SK-N-SH (cell line): ENCODE results near the gene EML2.

Experiments used
- CHD2 ChIP-seq: fragments of 150-350 bp; IDR thresholded peaks from 2 replicates; pipeline ENCODE4 v1.6.1; 2018; ENCODE audit warnings: low read length; ENCODE audit not compliant: partially characterized antibody
- EZH2phosphoT487 ChIP-seq: fragments of 200-600 bp; sonication (generic); IDR thresholded peaks from 2 replicates; pipeline ENCODE4 v1.6.1; 2017; ENCODE audit warnings: low read depth, mixed run types, mild to moderate bottlenecking, antibody characterized with exemption, moderate library complexity, borderline replicate concordance
- GABPA ChIP-seq: IDR thresholded peaks from 2 replicates; pipeline ENCODE4 v1.4.0; 2012; ENCODE audit warnings: low read depth, mild to moderate bottlenecking
- GATA2 ChIP-seq: sonication (generic); formaldehyde crosslinking; IDR thresholded peaks from 2 replicates; pipeline ENCODE4 v1.5.0; 2020; ENCODE audit warnings: mild to moderate bottlenecking, missing genetic modification reagents
- POLR2AphosphoS5 ChIP-seq: IDR thresholded peaks from 2 replicates; pipeline ENCODE4 v1.6.1; 2012; ENCODE audit warnings: low read depth, low read length
- RAD21 ChIP-seq: IDR thresholded peaks from 2 replicates; pipeline ENCODE4 v1.6.1; 2012; ENCODE audit warnings: mild to moderate bottlenecking, low read length
- TAF1 ChIP-seq: IDR thresholded peaks from 2 replicates; pipeline ENCODE4 v1.6.1; 2012; ENCODE audit warnings: low read depth, mild to moderate bottlenecking, low read length, moderate library complexity, borderline replicate concordance
- YY1 ChIP-seq: IDR thresholded peaks from 2 replicates; pipeline ENCODE4 v1.4.0; 2012; ENCODE audit warnings: low read depth, mild to moderate bottlenecking
- TF ChIP-seq, protein P1 (sequence below): fragments of 200-600 bp; sonication (generic); IDR thresholded peaks from 2 replicates; pipeline ENCODE4 v1.6.1; 2017; ENCODE audit warnings: antibody characterized with exemption, mild to moderate bottlenecking, moderate library complexity
- TF ChIP-seq, protein P2 (sequence below): IDR thresholded peaks from 2 replicates; pipeline ENCODE4 v1.4.0; 2012; ENCODE audit warnings: low read depth, borderline replicate concordance
- TF ChIP-seq, protein P3 (sequence below): IDR thresholded peaks from 2 replicates; pipeline ENCODE4 v1.6.1; 2012; ENCODE audit warnings: mild to moderate bottlenecking, low read depth, low read length, moderate library complexity

DNA sequence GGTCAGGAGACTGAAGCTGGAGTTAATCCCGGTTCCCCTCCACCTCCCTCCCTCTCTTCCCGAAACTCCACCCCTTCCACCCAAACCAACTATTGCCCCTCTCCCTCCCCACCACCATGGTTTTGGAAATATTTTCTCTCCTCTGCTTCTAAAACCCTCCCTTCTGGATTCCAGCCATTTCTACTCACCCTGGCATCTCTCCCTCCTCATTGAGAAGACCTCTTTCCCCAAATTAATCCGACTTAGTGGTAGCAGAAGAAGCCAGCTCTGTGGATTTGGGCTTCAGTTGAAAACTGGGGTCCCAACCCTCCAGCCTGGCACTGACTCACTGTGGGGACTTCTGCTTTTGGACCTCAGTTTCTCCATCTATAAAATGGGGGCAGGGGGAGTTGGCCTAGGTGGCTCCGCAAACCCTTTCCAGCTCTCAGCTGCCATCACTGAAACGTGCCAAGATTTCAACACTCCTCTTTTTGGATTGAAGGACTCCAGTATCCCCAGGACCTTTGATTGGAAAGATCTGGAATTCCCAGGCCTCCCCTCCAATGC lies 38.8 kb downstream of the EML2 start:
- TF ChIP-seq, protein P1, sequence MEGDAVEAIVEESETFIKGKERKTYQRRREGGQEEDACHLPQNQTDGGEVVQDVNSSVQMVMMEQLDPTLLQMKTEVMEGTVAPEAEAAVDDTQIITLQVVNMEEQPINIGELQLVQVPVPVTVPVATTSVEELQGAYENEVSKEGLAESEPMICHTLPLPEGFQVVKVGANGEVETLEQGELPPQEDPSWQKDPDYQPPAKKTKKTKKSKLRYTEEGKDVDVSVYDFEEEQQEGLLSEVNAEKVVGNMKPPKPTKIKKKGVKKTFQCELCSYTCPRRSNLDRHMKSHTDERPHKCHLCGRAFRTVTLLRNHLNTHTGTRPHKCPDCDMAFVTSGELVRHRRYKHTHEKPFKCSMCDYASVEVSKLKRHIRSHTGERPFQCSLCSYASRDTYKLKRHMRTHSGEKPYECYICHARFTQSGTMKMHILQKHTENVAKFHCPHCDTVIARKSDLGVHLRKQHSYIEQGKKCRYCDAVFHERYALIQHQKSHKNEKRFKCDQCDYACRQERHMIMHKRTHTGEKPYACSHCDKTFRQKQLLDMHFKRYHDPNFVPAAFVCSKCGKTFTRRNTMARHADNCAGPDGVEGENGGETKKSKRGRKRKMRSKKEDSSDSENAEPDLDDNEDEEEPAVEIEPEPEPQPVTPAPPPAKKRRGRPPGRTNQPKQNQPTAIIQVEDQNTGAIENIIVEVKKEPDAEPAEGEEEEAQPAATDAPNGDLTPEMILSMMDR, result no peak
- TF ChIP-seq, protein P2, sequence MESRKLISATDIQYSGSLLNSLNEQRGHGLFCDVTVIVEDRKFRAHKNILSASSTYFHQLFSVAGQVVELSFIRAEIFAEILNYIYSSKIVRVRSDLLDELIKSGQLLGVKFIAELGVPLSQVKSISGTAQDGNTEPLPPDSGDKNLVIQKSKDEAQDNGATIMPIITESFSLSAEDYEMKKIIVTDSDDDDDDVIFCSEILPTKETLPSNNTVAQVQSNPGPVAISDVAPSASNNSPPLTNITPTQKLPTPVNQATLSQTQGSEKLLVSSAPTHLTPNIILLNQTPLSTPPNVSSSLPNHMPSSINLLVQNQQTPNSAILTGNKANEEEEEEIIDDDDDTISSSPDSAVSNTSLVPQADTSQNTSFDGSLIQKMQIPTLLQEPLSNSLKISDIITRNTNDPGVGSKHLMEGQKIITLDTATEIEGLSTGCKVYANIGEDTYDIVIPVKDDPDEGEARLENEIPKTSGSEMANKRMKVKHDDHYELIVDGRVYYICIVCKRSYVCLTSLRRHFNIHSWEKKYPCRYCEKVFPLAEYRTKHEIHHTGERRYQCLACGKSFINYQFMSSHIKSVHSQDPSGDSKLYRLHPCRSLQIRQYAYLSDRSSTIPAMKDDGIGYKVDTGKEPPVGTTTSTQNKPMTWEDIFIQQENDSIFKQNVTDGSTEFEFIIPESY, result no peak
- no peak for TF ChIP-seq RAD21
- no peak for TF ChIP-seq POLR2AphosphoS5
- TF ChIP-seq, protein P3, sequence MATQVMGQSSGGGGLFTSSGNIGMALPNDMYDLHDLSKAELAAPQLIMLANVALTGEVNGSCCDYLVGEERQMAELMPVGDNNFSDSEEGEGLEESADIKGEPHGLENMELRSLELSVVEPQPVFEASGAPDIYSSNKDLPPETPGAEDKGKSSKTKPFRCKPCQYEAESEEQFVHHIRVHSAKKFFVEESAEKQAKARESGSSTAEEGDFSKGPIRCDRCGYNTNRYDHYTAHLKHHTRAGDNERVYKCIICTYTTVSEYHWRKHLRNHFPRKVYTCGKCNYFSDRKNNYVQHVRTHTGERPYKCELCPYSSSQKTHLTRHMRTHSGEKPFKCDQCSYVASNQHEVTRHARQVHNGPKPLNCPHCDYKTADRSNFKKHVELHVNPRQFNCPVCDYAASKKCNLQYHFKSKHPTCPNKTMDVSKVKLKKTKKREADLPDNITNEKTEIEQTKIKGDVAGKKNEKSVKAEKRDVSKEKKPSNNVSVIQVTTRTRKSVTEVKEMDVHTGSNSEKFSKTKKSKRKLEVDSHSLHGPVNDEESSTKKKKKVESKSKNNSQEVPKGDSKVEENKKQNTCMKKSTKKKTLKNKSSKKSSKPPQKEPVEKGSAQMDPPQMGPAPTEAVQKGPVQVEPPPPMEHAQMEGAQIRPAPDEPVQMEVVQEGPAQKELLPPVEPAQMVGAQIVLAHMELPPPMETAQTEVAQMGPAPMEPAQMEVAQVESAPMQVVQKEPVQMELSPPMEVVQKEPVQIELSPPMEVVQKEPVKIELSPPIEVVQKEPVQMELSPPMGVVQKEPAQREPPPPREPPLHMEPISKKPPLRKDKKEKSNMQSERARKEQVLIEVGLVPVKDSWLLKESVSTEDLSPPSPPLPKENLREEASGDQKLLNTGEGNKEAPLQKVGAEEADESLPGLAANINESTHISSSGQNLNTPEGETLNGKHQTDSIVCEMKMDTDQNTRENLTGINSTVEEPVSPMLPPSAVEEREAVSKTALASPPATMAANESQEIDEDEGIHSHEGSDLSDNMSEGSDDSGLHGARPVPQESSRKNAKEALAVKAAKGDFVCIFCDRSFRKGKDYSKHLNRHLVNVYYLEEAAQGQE, result no peak
- no peak for TF ChIP-seq TAF1
- TF ChIP-seq CHD2, result no peak
- TF ChIP-seq YY1, result no peak
- TF ChIP-seq GATA2 (CRISPR knock-in tag), result no peak
- no peak for TF ChIP-seq GABPA
- TF ChIP-seq EZH2phosphoT487, result no peak
